ENCODE measurements around the gene ARL5B. TPM values are rescaled to one million over a fixed set of nuclear protein-coding genes. Genes with fewer than 3 reads are reported as not detected.
A peak's percentile ranks its signal among the peaks of the same experiment; 100 is the strongest.

ARL5B gene
- total RNA-seq, 1 donor from 2014 or later, result 81.1 TPM

DNA sequence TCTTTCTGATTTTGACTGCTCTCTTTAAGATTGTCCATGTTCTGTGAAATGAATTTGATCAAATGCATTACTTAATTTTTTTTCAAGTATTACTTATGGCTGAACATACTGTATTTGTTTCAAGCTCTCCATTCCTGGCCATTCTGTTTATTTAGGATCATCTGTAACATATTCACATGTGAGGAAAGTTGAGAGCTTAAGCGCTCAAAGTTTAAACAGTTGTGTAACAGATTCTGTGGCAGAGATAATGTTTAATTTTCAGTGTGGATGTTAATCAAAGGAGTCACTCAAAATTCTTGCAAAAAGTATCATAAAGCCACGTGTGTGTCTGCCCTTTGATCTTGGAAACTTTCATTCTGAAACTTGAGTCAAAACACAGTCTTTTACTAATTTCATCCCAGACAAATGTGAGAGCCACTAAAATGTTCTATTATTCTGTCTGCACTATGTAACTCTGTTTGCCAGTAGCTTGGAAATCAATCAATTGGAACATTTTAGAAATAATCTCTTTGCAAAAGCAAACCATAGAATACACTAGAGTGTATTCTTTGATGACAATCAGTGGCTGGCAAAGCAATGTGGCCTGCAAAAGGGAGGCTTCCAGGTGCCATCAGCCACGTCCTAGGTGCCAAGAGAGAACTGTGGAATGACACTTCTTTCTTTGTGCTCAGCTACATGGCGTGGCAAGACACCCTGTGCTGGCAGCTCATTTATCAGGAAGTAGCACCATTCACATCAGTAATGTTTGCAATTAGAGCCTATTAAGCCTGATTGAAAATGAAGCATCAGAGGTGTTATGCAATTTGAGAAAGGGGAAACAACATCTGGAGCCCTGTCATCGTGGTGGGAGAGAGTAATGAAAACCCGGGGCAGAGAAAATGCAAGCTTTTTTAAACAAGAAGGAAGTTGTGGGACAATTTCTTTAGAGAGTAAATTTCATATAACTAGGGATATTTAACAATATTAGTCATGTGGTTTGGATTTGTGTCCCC, 40.9 kb downstream of the ARL5B start:
- FAIRE-seq (no peak), DNase-seq (ENCODE audit: low spot score in 2 of 2) (no peak)

- DNase-seq (ENCODE audit: low spot score in 2 of 2) (no peak), FAIRE-seq (no peak)
Measured at GRCh38 chr10:18703521-18703920, 44.3 kb downstream of the ARL5B start.

GRCh38 chr10:18710201-18710653, 51.0 kb downstream of the ARL5B start:
- DNase-seq (ENCODE audit: low spot score in 2 of 2) (no peak), FAIRE-seq (no peak)

GRCh38 chr10:18713077-18713476, 53.8 kb downstream of the ARL5B start:
- FAIRE-seq (no peak), DNase-seq (ENCODE audit: low spot score in 2 of 2) (peak in 1 of 2 donors; percentile 18)

DNA sequence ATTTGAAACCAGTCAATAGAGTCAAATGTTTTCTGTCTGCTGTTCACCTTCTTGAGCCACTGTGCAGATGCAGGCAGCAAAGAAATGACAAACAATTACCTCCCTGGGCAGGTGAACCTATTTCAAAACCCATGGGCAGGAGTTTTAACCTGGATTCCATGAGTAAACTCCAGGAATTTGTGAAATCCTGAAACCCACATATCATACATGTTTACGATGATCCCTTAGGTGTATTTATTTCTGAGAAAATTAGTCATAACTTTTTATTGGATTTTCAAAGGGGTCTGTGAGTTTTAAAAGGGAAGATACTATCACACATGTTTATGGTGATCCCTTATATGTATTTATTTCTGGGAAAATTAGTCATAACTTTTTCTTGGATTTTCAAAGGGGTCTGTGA, 59.8 kb downstream of the ARL5B start:
- no peak for DNase-seq (ENCODE audit: low spot score in 2 of 2)
- FAIRE-seq, result no peak

GRCh38 chr10:18719811-18720210, 60.6 kb downstream of the ARL5B start:
- FAIRE-seq (no peak), DNase-seq (ENCODE audit: low spot score in 2 of 2) (no peak)

DNA sequence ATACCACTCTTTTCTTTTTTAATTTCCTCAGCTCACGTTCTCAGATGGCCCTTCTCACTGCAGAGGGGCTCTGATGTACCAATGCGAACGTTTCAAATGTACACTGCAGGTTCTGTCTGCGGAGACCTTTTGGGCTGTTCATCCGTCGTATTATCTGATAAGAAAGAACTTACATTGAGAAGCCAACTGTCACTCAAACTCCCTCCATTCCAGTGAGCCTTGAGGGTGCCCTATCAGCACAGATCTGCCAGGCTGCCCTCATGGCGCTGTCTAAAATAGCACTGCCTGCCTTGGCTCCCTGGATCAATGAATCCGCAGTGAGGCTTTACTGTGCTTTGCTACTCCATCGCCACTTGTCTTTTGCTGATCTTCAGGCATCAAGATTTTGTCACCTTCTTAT, 61.8 kb downstream of the ARL5B start:
- DNase-seq (ENCODE audit: low spot score in 2 of 2), result no peak
- FAIRE-seq, result no peak

DNA sequence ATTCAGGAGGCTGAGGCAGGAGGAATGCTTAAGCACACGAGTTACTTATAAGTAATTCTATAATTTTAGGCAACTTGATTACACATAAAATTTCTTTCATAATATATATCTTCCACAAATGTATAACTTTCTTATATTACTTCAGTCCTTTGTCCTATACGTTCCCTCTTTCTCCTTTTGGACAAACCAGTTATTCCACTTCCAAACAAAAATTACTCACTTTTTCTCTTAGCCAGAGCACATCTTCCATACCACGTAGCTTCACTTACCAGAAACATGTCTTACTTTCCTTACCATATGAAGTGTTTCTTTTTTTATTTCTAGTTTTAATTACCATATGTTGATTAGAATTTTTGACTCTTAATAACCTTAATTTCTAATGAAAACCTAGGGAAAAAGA, 64.6 kb downstream of the ARL5B start:
- DNase-seq (ENCODE audit: low spot score in 2 of 2), result no peak
- no peak for FAIRE-seq

Other genes starting within 250 kb of the ARL5B start
- gene NSUN6, start 7.8 kb upstream of the ARL5B start, total RNA-seq, result 34.2 TPM

All from frontal cortex (tissue), 4 donors.